Upper lobe of right lung (tissue), 1 donor: ENCODE measurements around the gene CDK16. TPM values are rescaled to one million over a fixed set of nuclear protein-coding genes. Genes with fewer than 3 reads are reported as not detected.

Experiments
- ATAC-seq: fragments of 200-7000 bp; cut with Tn5 transposase; one replicate; pipeline ENCODE4 v1.9.1; 2020; ENCODE audit warnings: mild to moderate bottlenecking, moderate library complexity
- DNase-seq: peaks from one replicate; pipeline ENCODE4 v3.0.0-alpha.2; 2020
- H3K27ac ChIP-seq: fragments of 200-600 bp; one replicate; pipeline ENCODE4 v1.8.0; 2022
- H3K27me3 ChIP-seq: fragments of 200-600 bp; one replicate; pipeline ENCODE4 v1.8.0; 2022; ENCODE audit warnings: mild to moderate bottlenecking
- H3K36me3 ChIP-seq: fragments of 200-600 bp; one replicate; pipeline ENCODE4 v1.8.0; 2022
- H3K4me1 ChIP-seq: fragments of 200-600 bp; one replicate; pipeline ENCODE4 v1.8.0; 2022
- H3K4me3 ChIP-seq: fragments of 200-600 bp; one replicate; pipeline ENCODE4 v1.8.0; 2022; ENCODE audit warnings: mild to moderate bottlenecking
- H3K9me3 ChIP-seq: fragments of 200-600 bp; one replicate; pipeline ENCODE4 v1.8.0; 2022
- intact Hi-C: fragments of 100-400 bp; cut with DNase I; formaldehyde crosslinking; loops from one replicate; pipeline ENCODE4 v1.11.0; 2022
- total RNA-seq: library from RNA; stranded (reverse); fragmentation: NEBNext Ultra II Directional; extraction: Animal tissue kit (Norgen Biotek cat#: 25700); gene quantifications from one replicate; pipeline ENCODE4 v1.2.1, GENCODE V29; 2021
- TF ChIP-seq, protein P1 (sequence below): fragments of 200-600 bp; IDR thresholded peaks from one replicate; pipeline ENCODE4 v1.8.0; 2022; ENCODE audit warnings: antibody characterized with exemption
- donor health status: DM: no; HTN: yes; CAD: no; lungs with severe emphysema.

Gene CDK16
- total RNA-seq, 1 donor from 2014 or later = 66.4 TPM

DNA sequence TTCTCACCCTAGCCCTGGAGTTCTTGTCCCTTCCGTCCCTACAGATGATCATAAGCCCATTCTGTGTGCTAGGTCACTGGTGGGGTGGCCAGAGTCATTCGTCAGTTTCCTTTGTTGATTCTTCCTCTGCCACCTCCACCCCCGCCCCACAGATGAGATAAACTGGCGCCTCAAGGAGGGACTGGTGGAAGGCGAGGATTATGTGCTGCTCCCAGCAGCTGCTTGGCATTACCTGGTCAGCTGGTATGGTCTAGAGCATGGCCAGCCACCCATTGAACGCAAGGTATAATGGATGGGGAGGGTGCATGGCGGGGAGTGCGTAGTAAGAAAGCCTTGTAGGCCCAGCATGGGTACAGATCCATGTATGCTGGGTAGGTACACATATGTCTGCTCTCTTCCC is 20.7 kb downstream of the CDK16 start:
- Histone ChIP-seq H3K4me1 (no peaks in the 10 kb centered on the region), H3K27me3 (no peaks in the 10 kb centered on the region), H3K4me3 (no peak overlapping the region), H3K9me3 (no peaks in the 10 kb centered on the region), H3K27ac (no peak overlapping the region), H3K36me3 (peaks cover 33% of the 10 kb centered on the region)
- no peak for ATAC-seq
- TF ChIP-seq, protein P1, sequence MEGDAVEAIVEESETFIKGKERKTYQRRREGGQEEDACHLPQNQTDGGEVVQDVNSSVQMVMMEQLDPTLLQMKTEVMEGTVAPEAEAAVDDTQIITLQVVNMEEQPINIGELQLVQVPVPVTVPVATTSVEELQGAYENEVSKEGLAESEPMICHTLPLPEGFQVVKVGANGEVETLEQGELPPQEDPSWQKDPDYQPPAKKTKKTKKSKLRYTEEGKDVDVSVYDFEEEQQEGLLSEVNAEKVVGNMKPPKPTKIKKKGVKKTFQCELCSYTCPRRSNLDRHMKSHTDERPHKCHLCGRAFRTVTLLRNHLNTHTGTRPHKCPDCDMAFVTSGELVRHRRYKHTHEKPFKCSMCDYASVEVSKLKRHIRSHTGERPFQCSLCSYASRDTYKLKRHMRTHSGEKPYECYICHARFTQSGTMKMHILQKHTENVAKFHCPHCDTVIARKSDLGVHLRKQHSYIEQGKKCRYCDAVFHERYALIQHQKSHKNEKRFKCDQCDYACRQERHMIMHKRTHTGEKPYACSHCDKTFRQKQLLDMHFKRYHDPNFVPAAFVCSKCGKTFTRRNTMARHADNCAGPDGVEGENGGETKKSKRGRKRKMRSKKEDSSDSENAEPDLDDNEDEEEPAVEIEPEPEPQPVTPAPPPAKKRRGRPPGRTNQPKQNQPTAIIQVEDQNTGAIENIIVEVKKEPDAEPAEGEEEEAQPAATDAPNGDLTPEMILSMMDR = no peak
- no peak for DNase-seq
- intact Hi-C loops = no loop called here

- Histone ChIP-seq H3K4me3 (no peak overlapping the region), H3K9me3 (no peaks in the 10 kb centered on the region), H3K36me3 (peaks cover 41% of the 10 kb centered on the region), H3K4me1 (no peaks in the 10 kb centered on the region), H3K27me3 (no peaks in the 10 kb centered on the region), H3K27ac (no peak overlapping the region)
- intact Hi-C loops = no loop called here
- DNase-seq = no peak
- ATAC-seq = no peak
- TF ChIP-seq, protein P1 = no peak
These were observed 21.5 kb downstream of the CDK16 start for GRCh38 chrX:47239898-47240545.

GRCh38 chrX:47240619-47241018 is 22.1 kb downstream of the CDK16 start:
- intact Hi-C loops = no loop called here

GRCh38 chrX:47241201-47242011 is 22.9 kb downstream of the CDK16 start:
- TF ChIP-seq, protein P1 = no peak
- intact Hi-C loops = no loop called here
- Histone ChIP-seq H3K27ac (no peak overlapping the region), H3K9me3 (no peaks in the 10 kb centered on the region), H3K4me3 (no peak overlapping the region), H3K4me1 (no peaks in the 10 kb centered on the region), H3K27me3 (no peaks in the 10 kb centered on the region), H3K36me3 (peaks cover 51% of the 10 kb centered on the region)
- ATAC-seq (no peak), DNase-seq (no peak)

More at GRCh38 chrX:47240619-47241018, 22.1 kb downstream of the CDK16 start:
- no peak overlapping the region for H3K27ac ChIP-seq
- no peaks in the 10 kb centered on the region for H3K4me1 ChIP-seq
- H3K36me3 ChIP-seq = peaks cover 45% of the 10 kb centered on the region
- no peaks in the 10 kb centered on the region for H3K27me3 ChIP-seq
- TF ChIP-seq, protein P1 = no peak
- H3K4me3 ChIP-seq = no peak overlapping the region
- no peaks in the 10 kb centered on the region for H3K9me3 ChIP-seq
- ATAC-seq (no peak), DNase-seq (no peak)

GRCh38 chrX:47242321-47242720 is 23.8 kb downstream of the CDK16 start:
- no peaks in the 10 kb centered on the region for H3K9me3 ChIP-seq
- DNase-seq = no peak
- H3K27me3 ChIP-seq = no peaks in the 10 kb centered on the region
- H3K4me1 ChIP-seq = no peaks in the 10 kb centered on the region
- TF ChIP-seq, protein P1 = no peak
- intact Hi-C loops = no loop called here
- no peak overlapping the region for H3K4me3 ChIP-seq
- H3K27ac ChIP-seq = no peak overlapping the region
- ATAC-seq = no peak
- peaks cover 51% of the 10 kb centered on the region for H3K36me3 ChIP-seq
